ENCODE measurements around the gene BANF2. TPM values are rescaled to one million over a fixed set of nuclear protein-coding genes. Genes with fewer than 3 reads are reported as not detected.

BANF2 gene
- total RNA-seq, 2 donors from 2014 or later = 1.9 TPM; not detected in 1

- TF ChIP-seq CTCF (IDR thresholded peaks at IDR 0.05) (no peak), POLR2AphosphoS5 (IDR thresholded peaks at IDR 0.05) (no peak), POLR2A (IDR thresholded peaks at IDR 0.05) (no peak)
- intact Hi-C loops (cut with DNase I) = no loop called here
- Histone ChIP-seq H3K4me3 (no peak overlapping the region), H3K27me3 (replicated peaks; ENCODE audit: insufficient read depth) (no peaks in the 10 kb centered on the region), H3K9me3 (no peaks in the 10 kb centered on the region), H3K4me1 (replicated peaks) (no peaks in the 10 kb centered on the region), H3K27ac (no peak overlapping the region), H3K36me3 (no peaks in the 10 kb centered on the region)
- 84% methylated on average over 3 of the region's 3 CpGs for WGBS
- no peak for DNase-seq (ENCODE audit: low spot score)
Observed at GRCh38 chr20:17667445-17667844, 32.3 kb upstream of the BANF2 start.

GRCh38 chr20:17668432-17668831, 31.3 kb upstream of the BANF2 start:
- intact Hi-C loops (cut with DNase I) = no loop called here
- Histone ChIP-seq H3K27me3 (replicated peaks; ENCODE audit: insufficient read depth) (no peaks in the 10 kb centered on the region), H3K4me3 (no peak overlapping the region), H3K36me3 (no peaks in the 10 kb centered on the region), H3K4me1 (replicated peaks) (no peaks in the 10 kb centered on the region), H3K9me3 (no peaks in the 10 kb centered on the region), H3K27ac (no peak overlapping the region)
- no peak for TF ChIP-seq CTCF (IDR thresholded peaks at IDR 0.05)
- TF ChIP-seq POLR2A (IDR thresholded peaks at IDR 0.05) = no peak
- no peak for TF ChIP-seq POLR2AphosphoS5 (IDR thresholded peaks at IDR 0.05)
- no peak for DNase-seq (ENCODE audit: low spot score)
- WGBS = 100% methylated on average over 3 of the region's 3 CpGs

DNA sequence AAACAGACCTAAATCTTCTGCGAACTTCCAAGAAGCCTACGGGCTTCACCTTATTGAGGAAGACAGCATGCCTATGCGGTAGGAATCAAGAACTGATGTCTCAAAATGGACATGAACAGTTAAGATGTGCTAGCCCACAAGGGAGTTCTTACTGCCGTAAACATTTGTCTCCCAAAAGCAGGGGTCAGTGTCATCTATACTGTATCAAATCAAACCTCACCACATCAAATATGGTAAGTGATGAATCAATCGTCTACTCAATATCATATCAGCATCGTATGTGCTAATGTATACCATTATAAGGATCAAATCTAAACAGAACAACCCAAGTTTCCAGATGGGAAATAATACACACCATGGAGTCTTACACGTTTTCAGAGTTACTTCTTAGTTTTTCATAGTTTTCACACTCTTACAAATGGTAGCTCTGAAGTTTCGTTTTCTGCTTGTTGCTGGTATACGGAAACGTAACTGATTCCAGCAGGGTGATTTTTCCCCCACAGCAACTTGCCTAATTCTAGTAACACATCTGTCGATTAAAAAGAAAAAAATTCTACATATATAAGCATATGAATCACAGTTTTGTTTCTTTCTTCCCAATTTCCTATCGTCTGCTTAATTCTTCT, 30.3 kb upstream of the BANF2 start:
- intact Hi-C loops (cut with DNase I) = no loop called here
- Histone ChIP-seq H3K4me1 (replicated peaks) (no peaks in the 10 kb centered on the region), H3K4me3 (no peak overlapping the region), H3K9me3 (no peaks in the 10 kb centered on the region), H3K27ac (no peak overlapping the region), H3K36me3 (no peaks in the 10 kb centered on the region), H3K27me3 (replicated peaks; ENCODE audit: insufficient read depth) (no peaks in the 10 kb centered on the region)
- DNase-seq (ENCODE audit: low spot score) = no peak
- 90% methylated on average over 12 of the region's 12 CpGs for WGBS
- TF ChIP-seq POLR2A (IDR thresholded peaks at IDR 0.05) (no peak), POLR2AphosphoS5 (IDR thresholded peaks at IDR 0.05) (no peak), CTCF (IDR thresholded peaks at IDR 0.05) (no peak)

- intact Hi-C loops (cut with DNase I) = no loop called here
- peaks cover 4% of the 10 kb centered on the region for H3K4me1 ChIP-seq (replicated peaks)
- TF ChIP-seq CTCF (IDR thresholded peaks at IDR 0.05) (no peak), POLR2AphosphoS5 (IDR thresholded peaks at IDR 0.05) (no peak), POLR2A (IDR thresholded peaks at IDR 0.05) (no peak)
- H3K36me3 ChIP-seq = no peaks in the 10 kb centered on the region
- no peaks in the 10 kb centered on the region for H3K9me3 ChIP-seq
- no peak overlapping the region for H3K4me3 ChIP-seq
- WGBS = 70% methylated on average over 1 of the region's 1 CpG
- H3K27ac ChIP-seq = no peak overlapping the region
- no peak for DNase-seq (ENCODE audit: low spot score)
- no peaks in the 10 kb centered on the region for H3K27me3 ChIP-seq (replicated peaks; ENCODE audit: insufficient read depth)
Observed at GRCh38 chr20:17671011-17671410, 28.8 kb upstream of the BANF2 start.

DNA sequence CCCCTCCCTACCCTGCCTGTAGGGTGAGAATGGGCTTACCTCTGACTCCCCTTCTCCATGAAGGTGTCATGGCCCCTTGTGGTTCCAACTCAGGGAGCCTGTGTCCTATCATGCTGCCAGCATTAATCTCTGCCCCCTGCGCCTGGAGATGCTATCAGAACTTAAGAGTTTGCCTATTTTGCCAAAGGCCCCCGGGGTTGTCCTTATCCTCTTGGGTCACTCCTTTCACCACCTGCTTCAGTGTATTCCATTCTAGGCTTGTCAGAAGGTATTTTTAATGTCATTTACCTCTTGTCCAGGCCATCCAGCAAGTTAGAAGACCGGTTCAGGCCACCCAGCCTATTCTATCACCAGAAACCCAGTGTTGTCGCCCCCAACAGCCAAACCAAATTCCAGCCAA, 28.2 kb upstream of the BANF2 start:
- intact Hi-C loops (cut with DNase I) = no loop called here
- TF ChIP-seq CTCF (IDR thresholded peaks at IDR 0.05) (no peak), POLR2A (IDR thresholded peaks at IDR 0.05) (no peak)
- no peak overlapping the region for H3K4me3 ChIP-seq
- H3K4me1 ChIP-seq (replicated peaks) = peaks cover 4% of the 10 kb centered on the region
- 76% methylated on average over 4 of the region's 4 CpGs for WGBS
- DNase-seq (ENCODE audit: low spot score) = no peak
- no peaks in the 10 kb centered on the region for H3K36me3 ChIP-seq
- no peak overlapping the region for H3K27ac ChIP-seq
- no peaks in the 10 kb centered on the region for H3K27me3 ChIP-seq (replicated peaks; ENCODE audit: insufficient read depth)
- H3K9me3 ChIP-seq = no peaks in the 10 kb centered on the region

Data from prostate gland (tissue), 2 donors.